Ovary (tissue), 9 donors: ENCODE results near the gene NPAS3. TPM values are rescaled to one million over a fixed set of nuclear protein-coding genes. Genes with fewer than 3 reads are reported as not detected.

ENCODE experiments used
- DNase-seq, 5 donors: peaks; one replicate each; pipeline ENCODE4 v3.0.0-alpha.2; 2019 to 2020
- H3K27ac ChIP-seq, 2 donors: fragments of 200-600 bp; one replicate each; pipeline versions ENCODE4 v1.5.1 to v1.8.0; 2019 to 2022
- H3K27me3 ChIP-seq: fragments of 200-600 bp; one replicate; pipeline ENCODE4 v1.8.0; 2022
- H3K36me3 ChIP-seq: fragments of 200-600 bp; sonication (generic); one replicate; pipeline ENCODE4 v1.5.1; 2019
- H3K4me1 ChIP-seq: one replicate; pipeline ENCODE4 v1.8.1; 2013; ENCODE audit warnings: mild to moderate bottlenecking, moderate library complexity; ENCODE audit not compliant: insufficient read depth
- H3K4me3 ChIP-seq: fragments of 200-600 bp; sonication (generic); one replicate; pipeline ENCODE4 v1.5.1; 2017
- H3K9me3 ChIP-seq, 2 donors: fragments of 200-600 bp in 1 of 2; sonication (generic) in 1 of 2; one replicate each; pipeline versions ENCODE4 v1.5.1 to v1.8.1; 2013 to 2019; ENCODE audit warnings: mild to moderate bottlenecking in 1 of 2, moderate library complexity in 1 of 2
- EP300 ChIP-seq: sonication (generic); formaldehyde crosslinking; IDR thresholded peaks from one replicate; pipeline ENCODE4 v1.6.1; 2017; ENCODE audit warnings: antibody characterized with exemption
- POLR2A ChIP-seq: fragments of 450-650 bp; IDR thresholded peaks from one replicate; pipeline ENCODE4 v1.6.1; 2017; ENCODE audit warnings: antibody characterized with exemption, mild to moderate bottlenecking, moderate library complexity
- WGBS, 3 donors: extraction: QIAGEN DNeasy Blood & Tissue Kit in 1 of 3; methylation state at CpG; one replicate each; pipeline versions ENCODE4 v1.1.5 to v1.1.7; 2013 to 2017; 5-methylcytosine and 5-hydroxymethylcytosine counted together
- intact Hi-C, 4 donors: fragments of 100-400 bp; cut with DNase I; formaldehyde crosslinking; loops; one replicate each; pipeline versions ENCODE4 v1.11.0 to v1.15.1; 2022 to 2023
- polyA plus RNA-seq, 2 donors: library from polyadenylated mRNA; stranded (reverse); fragments of 200-250 nt in 1 of 2; fragments of 350-450 nt in 1 of 2; fragmentation: Illumina TruSeq in 1 of 2; extraction: RNeasy Lipid Tissue Mini Kit (QIAGEN cat#74804) in 1 of 2; gene quantifications; one replicate each; pipeline ENCODE4 v1.2.3, GENCODE V29; 2013 to 2014
- total RNA-seq, 7 donors: library from RNA; depleted of rRNA in 2 of 7; stranded (reverse); fragments of >200 nt in 2 of 7; fragmentation: NEBNext Ultra II Directional in 3 of 7; extraction: Animal tissue kit (Norgen Biotek cat#: 25700) in 3 of 7; gene quantifications; one replicate each; pipeline versions ENCODE4 v1.1.0 to v1.2.4, GENCODE V29; 2016 to 2023
- TF ChIP-seq, protein P1 (sequence below), 3 donors: fragments of 450-650 bp in 2 of 3; fragments of 200-600 bp in 1 of 3; IDR thresholded peaks; one replicate each; pipeline versions ENCODE4 v1.5.1 to v1.8.0; 2016 to 2022; ENCODE audit warnings: antibody characterized with exemption in 3 of 3, mild to moderate bottlenecking in 1 of 3
- donor health status: DM: no; HTN: no; CAD: no; lungs with moderate emphysema.
- donor health status: DM: no; HTN: no; CAD: no.
- donor health status: Bipolar disorder and iron deficiency.
- donor health status: DM: yes; HTN: yes; CAD: no.
- donor health status: DM: no; HTN: no; CAD: no.
- donor health status: DM: yes; HTN: yes; CAD: no.

The NPAS3 gene
- total and polyA plus RNA-seq, 9 donors: 1.9 to 15.4 (median 11.4) TPM

GRCh38 chr14:33774161-33774560 lies 835.5 kb downstream of the NPAS3 start:
- no peaks in the 10 kb centered on the region for H3K27me3 ChIP-seq
- DNase-seq: no peak
- H3K27ac ChIP-seq: no peak overlapping the region
- intact Hi-C loops: no loop called here
- H3K4me3 ChIP-seq: no peak overlapping the region
- TF ChIP-seq, protein P1, sequence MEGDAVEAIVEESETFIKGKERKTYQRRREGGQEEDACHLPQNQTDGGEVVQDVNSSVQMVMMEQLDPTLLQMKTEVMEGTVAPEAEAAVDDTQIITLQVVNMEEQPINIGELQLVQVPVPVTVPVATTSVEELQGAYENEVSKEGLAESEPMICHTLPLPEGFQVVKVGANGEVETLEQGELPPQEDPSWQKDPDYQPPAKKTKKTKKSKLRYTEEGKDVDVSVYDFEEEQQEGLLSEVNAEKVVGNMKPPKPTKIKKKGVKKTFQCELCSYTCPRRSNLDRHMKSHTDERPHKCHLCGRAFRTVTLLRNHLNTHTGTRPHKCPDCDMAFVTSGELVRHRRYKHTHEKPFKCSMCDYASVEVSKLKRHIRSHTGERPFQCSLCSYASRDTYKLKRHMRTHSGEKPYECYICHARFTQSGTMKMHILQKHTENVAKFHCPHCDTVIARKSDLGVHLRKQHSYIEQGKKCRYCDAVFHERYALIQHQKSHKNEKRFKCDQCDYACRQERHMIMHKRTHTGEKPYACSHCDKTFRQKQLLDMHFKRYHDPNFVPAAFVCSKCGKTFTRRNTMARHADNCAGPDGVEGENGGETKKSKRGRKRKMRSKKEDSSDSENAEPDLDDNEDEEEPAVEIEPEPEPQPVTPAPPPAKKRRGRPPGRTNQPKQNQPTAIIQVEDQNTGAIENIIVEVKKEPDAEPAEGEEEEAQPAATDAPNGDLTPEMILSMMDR (IDR thresholded peaks at IDR 0.05): no peak
- TF ChIP-seq POLR2A: no peak
- no peak for TF ChIP-seq EP300
- no peaks in the 10 kb centered on the region for H3K9me3 ChIP-seq
- H3K36me3 ChIP-seq: no peaks in the 10 kb centered on the region
- 93 to 96% (median 94%) methylated on average over 11 of the region's 11 CpGs for WGBS, 3 donors
- H3K4me1 ChIP-seq: no peaks in the 10 kb centered on the region

GRCh38 chr14:33774723-33775470 lies 836.2 kb downstream of the NPAS3 start:
- TF ChIP-seq POLR2A (no peak), EP300 (no peak)
- TF ChIP-seq, protein P1 (IDR thresholded peaks at IDR 0.05): no peak
- DNase-seq: no peak
- intact Hi-C loops: no loop called here

DNA sequence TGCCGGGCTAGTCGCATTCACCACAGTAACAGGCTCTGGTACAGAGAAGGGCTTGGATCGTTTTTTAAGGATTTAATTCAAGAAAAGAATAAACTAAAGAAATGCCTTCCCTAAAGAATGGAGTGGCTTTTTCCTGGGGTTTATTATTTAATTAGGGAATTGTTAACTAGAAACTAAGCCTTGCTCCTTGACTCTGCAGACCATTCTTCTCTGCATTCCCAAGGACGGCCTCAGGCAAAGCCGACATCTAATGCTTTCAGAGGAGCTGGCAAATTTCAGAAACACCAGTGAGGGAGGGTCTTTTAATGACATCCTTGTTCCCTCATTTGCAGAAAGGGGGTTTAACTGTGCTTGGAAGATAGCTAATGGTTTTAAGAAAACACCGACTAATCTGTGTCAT lies 838.2 kb downstream of the NPAS3 start:
- 97 to 98% (median 97%) methylated on average over 6 of the region's 6 CpGs for WGBS, 3 donors
- no peak for DNase-seq
- Histone ChIP-seq H3K9me3 (no peaks in the 10 kb centered on the region), H3K27me3 (no peaks in the 10 kb centered on the region), H3K4me1 (no peaks in the 10 kb centered on the region), H3K36me3 (no peaks in the 10 kb centered on the region), H3K4me3 (no peak overlapping the region), H3K27ac (no peak overlapping the region)
- no peak for TF ChIP-seq POLR2A
- no peak for TF ChIP-seq EP300
- TF ChIP-seq, protein P1 (IDR thresholded peaks at IDR 0.05): no peak
- intact Hi-C loops: no loop called here

More at GRCh38 chr14:33774723-33775470, 836.2 kb downstream of the NPAS3 start:
- no peaks in the 10 kb centered on the region for H3K27me3 ChIP-seq
- H3K4me1 ChIP-seq: no peaks in the 10 kb centered on the region
- no peak overlapping the region for H3K27ac ChIP-seq
- H3K9me3 ChIP-seq: no peaks in the 10 kb centered on the region
- H3K4me3 ChIP-seq: no peak overlapping the region
- no peaks in the 10 kb centered on the region for H3K36me3 ChIP-seq
- 77 to 82% (median 80%) methylated on average over 11 of the region's 11 CpGs for WGBS, 3 donors

- whole genome bisulfite sequencing, 3 donors: 89 to 90% (median 89%) methylated on average over 7 of the region's 7 CpGs
- no peak for TF ChIP-seq EP300
- TF ChIP-seq POLR2A: no peak
- TF ChIP-seq, protein P1 (IDR thresholded peaks at IDR 0.05): no peak
- intact Hi-C loops: no loop called here
These were observed 839.0 kb downstream of the NPAS3 start for GRCh38 chr14:33777681-33778080.

More at GRCh38 chr14:33777681-33778080, 839.0 kb downstream of the NPAS3 start:
- H3K9me3 ChIP-seq: no peaks in the 10 kb centered on the region
- H3K27ac ChIP-seq: no peak overlapping the region
- H3K4me1 ChIP-seq: no peaks in the 10 kb centered on the region
- DNase-seq: no peak
- H3K27me3 ChIP-seq: no peaks in the 10 kb centered on the region
- H3K4me3 ChIP-seq: no peak overlapping the region
- H3K36me3 ChIP-seq: no peaks in the 10 kb centered on the region
